Jurkat, Clone E6-1 (cell line): ENCODE measurements around the gene P2RX3.
"Not testable (repeated sequence)": the region's sequence is repeated elsewhere in the genome, so short reads cannot be mapped to it uniquely, and the experiment has no call there.

Source experiments
- DNase-seq: peaks from one replicate; pipeline ENCODE4 v3.0.0-alpha.2; 2011; ENCODE audit warnings: low read depth, low spot score
- H3K4me3 ChIP-seq: 2 replicates; pipeline ENCODE4 v1.5.1; 2011; ENCODE audit warnings: mild to moderate bottlenecking, low read length, control low read depth, moderate library complexity

The P2RX3 gene

DNA sequence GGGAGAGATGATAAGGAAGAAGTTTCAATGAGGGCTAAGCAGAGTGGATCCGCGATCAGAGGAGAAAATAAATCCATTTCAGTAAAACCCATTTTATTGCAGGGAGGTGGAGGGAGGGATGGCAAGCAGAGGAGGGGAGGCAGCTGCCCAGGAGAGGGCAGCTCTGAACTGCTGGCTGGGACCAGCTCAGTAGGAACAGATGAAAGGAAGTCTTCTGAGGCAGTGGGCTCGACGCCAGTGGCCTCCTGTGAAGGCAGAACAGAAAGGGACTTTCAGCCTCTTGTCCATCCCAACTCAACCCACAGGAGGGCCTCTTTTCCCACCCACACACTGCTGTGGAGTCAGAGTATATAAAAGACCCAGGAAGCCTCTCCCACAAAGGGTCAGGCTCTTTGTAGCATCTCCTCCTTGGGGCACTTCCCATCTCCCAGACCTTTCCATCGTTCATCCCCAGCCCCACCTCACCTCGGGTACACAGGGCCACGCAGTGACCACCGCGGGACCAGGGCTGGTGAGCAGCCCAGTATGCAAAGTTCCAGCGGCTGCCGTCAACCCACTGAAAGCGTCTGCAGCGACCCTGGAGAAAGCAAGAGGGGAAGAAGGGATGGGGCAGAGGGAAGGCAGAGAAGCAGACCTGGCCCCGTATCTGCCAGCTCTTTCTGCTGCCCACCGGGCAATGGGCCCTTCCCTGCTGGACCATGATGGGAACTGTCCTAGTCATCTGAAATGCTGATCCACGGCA, 49.3 kb downstream of the P2RX3 start:
- no peak for DNase-seq

GRCh38 chr11:57390535-57390934, 52.4 kb downstream of the P2RX3 start, which contains the start of gene PRG2:
TSS of gene PRG2 (minus strand) at chr11:57390650. CDS start at chr11:57389944, 706 bp downstream.
- no peak for DNase-seq
- H3K4me3 ChIP-seq, result no peak within 1 kb of the TSS

More for the DNA sequence above, 49.3 kb downstream of the P2RX3 start:
- H3K4me3 ChIP-seq, result no peak overlapping the region

DNA sequence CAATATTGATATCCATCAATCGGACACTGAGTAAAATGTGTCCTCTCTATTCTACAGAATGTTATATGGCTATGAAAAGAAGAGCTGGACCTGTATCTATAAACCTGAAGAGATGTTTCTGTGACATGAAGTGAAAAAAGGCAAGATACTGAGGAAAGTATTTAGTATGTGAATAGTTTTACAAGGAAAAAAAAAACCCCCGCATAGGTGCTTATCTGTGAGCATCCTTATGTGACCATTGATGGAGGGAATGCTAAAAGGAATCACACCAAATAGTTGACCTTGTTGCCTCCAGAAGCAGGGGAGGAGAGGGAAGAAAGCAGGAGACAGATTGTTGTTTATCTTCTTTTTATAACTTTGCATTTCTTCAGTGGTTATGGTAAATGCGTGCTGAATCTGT, 53.0 kb downstream of the P2RX3 start:
- no peak for DNase-seq
- no peak overlapping the region for H3K4me3 ChIP-seq

DNA sequence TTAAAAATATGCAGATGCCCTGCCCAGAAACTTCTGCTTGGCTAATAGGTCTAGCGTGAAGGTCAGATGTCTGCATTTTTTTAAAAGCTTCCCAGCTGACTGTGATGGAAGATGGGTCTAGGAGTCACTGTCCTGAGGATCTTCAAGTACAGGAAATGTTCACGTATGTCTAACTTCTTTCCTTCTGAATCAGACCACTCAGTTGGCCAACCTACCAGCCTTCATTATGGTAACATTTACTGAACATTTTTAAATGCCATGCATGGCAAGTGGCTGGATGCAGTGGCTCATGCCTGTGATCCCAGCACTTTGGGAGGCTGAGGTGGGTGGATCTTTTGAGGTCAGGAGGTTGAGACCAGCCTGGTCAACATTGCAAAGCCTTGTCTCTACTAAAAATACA, 53.4 kb downstream of the P2RX3 start:
- no peak for DNase-seq
- H3K4me3 ChIP-seq, result no peak overlapping the region

GRCh38 chr11:57392066-57392762, 54.1 kb downstream of the P2RX3 start:
- H3K4me3 ChIP-seq, result no peak overlapping the region
- DNase-seq, result no peak

DNA sequence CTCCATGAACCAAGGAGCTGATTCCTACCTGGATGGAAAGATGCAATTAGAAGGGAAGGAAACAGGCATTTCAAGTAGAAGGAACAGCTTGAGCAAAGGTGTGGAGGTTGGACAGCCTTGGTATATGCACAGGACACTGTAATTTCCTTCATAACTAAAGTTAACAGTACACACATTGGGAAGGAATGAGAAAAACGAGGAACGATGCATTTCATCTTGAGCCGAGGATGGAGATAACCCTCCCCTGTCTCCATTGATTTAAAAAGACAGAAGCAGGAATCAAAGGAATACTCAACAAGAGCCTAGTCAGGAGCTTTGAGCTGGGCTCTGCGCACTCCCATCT, 54.6 kb downstream of the P2RX3 start:
- DNase-seq, result no peak
- no peak overlapping the region for H3K4me3 ChIP-seq

- H3K4me3 ChIP-seq, result no peak overlapping the region
- no peak for DNase-seq
Observed at GRCh38 chr11:57394203-57394965, 56.2 kb downstream of the P2RX3 start.

DNA sequence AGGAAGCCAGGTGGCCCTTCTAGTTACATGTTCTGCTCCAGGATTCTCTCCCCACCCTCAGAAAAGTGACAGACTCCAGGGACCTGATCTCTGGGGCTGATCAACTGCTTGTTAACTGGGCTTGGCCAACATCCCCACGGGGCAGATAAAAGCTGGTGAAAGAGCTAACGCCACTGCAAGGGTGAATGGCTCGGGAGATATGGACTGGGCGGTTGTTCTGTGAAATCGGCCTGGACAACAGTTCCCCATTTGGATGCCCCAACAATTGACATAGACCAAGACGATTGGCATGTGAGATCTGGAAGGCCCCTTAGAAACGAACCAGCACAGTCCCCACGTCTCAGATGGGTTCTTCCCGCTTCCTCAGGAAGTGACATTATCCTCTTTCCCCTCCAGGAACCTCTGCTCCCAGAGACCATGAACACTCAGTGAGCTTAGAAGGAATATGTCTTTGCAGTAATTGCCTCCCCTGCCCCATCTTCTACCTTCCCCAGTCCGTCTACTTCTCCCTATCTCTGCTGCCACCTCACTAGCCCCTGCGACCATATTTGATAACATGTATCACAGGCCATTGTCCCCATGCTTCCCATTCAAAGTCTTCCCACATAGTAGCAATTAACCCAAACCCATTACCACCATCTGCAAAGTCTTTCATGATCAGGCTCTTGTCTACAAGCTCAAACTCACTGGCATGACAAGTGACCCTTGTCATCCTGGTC, 57.9 kb downstream of the P2RX3 start:
- H3K4me3 ChIP-seq, result no peak overlapping the region
- no peak for DNase-seq

- no peak for DNase-seq
- no peak overlapping the region for H3K4me3 ChIP-seq
Observed at GRCh38 chr11:57396744-57397143, 58.6 kb downstream of the P2RX3 start.

GRCh38 chr11:57397394-57397990, 59.3 kb downstream of the P2RX3 start:
- H3K4me3 ChIP-seq, result no peak overlapping the region
- no peak for DNase-seq

DNA sequence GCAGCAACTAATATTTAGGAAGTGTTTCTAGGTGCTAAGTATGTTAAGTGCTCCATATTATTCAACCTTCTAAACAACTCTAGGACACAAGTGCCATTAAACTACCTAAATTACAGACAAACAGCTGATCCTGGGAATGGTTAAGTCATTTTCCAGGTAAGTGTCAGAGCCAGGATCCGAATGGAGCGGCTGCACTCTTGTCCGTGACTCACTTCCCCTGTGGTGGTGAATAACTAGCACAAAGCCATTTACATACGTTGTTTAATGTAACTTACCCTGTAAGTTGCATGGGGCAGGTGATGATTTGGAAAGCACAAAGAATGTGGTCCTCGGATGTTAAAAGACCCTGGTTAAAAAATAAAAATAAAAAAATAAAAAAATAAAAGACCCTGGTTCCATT, 61.1 kb downstream of the P2RX3 start:
- no peak for DNase-seq
- no peak overlapping the region for H3K4me3 ChIP-seq

DNA sequence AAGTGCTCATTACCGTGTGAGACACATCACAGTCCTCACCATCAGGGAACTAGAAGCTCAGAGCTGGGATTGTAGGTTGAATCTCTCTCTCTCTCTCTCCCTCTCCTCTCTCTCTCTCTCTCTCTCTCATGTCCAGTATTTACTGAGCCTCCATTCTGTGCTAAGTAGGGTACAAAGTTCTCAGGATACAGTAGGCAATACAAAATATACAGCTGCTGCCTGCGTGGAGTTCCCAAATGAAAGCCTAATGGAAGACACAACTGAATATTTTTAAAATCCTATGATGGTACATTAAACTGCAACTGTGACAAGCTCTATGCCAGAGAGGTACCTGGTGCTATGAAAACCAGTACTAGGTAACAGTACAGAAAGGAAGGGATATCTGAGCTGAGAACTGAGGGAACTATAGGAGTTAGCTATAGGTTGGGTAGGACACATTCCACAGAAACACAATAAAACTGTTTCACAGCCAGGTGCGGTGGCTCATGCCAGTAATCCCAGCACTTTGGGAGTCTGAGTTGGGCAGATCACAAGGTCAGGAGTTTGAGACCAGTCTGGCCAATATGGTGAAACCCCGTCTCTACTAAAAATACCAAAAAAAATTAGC, 61.9 kb downstream of the P2RX3 start:
- no peak overlapping the region for H3K4me3 ChIP-seq
- DNase-seq, result no peak

DNA sequence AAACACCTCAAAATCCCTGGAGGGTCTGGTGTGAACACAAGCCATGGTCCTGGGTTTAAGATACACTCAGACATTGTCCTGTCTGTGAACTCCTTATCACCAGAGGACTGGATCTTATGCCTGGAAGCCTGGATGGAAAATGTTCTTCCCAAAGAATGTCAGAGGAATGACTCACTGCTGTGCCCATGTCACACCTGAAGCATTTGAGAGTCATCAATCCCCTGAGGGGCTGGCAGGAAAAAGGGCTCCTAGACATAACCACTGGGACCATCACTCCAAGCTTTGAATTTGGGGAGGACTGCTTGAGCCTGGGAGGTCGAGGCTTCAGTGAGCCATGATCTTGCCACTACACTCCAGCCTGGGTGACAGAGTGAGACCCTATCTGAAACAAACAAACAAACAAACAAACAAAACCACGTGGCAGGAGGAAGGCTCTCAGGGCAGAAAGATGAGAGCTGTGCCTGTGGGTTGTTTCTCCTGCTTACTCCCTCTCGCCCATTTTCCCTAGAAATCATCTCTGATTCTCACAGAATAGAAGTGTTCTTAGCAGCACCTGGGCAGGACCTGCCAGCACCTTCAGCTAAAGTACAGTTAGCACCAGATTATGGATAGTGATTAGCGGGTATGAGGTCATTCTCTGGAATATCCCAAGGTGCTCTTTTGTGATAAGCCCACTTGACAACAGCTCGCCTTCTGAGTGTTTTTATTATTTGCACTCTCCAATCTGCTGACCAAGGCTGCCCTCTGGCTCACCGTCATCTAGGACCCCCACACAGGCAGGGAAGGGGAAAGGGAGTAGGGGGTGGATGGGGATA, 64.2 kb downstream of the P2RX3 start:
- H3K4me3 ChIP-seq, result no peak overlapping the region
- DNase-seq, result no peak

DNA sequence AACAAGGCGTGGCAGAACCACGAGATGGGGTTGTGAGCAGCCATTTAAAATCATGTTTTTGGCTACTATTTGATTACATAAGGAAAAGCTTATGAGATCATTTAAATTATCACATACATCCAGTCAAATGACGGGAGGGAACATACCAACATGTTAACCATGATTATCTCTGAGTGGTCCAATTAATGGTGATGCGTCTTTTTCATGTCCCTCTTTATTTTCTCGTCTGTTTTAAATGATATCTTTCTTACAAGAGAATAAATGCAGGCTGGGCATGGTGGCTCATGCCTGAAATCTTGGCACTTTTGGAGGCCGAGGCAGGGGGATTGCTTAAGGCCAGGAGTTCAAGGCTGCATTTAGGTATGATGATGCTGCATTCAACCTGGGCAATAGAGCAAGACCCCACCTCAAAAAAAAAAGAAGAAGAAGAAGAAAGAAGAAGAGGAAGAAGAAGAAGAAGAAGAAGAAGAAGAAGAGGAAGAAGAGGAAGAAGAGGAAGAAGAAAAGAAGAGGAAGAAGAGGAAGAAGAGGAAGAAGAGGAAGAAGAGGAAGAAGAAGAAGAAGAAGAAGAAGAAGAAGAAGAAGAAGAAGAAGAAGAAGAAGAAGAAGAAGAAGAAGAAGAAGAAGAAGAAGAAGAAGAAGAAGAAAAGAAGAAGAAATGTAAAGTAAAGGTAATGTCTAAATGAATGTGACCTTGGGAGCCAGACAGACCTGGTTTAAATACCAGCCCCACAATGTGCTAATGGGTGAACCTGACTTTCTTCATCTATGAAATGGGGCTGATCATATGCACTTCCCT, 65.0 kb downstream of the P2RX3 start:
- DNase-seq, H3K4me3 ChIP-seq: not testable (repeated sequence)

DNA sequence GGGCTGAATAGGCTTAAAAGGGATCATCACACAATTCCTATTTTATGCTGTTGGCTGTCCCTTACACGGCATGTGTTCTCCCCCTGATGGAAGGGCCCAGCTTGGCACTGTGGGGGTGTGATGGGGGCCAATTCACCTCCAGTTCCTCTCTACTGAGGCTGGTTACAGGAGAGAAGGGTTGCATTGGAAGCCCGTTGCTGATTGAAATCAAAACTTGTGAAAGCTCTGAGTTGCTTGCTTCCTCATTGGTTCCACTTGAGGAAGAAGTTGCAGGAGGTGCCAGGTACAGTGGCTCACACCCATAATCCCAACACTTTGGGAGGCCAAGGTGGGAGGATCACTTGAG, 65.6 kb downstream of the P2RX3 start:
- DNase-seq, result no peak
- no peak overlapping the region for H3K4me3 ChIP-seq

- no peak for DNase-seq
- H3K4me3 ChIP-seq, result no peak overlapping the region
Observed at GRCh38 chr11:57405271-57405860, 67.2 kb downstream of the P2RX3 start.

GRCh38 chr11:57406337-57406904, 68.3 kb downstream of the P2RX3 start:
- no peak for DNase-seq
- H3K4me3 ChIP-seq, result no peak overlapping the region
